ENCODE measurements around the gene CAMK1. TPM values are rescaled to one million over a fixed set of nuclear protein-coding genes. Genes with fewer than 3 reads are reported as not detected.
A peak's percentile ranks its signal among the peaks of the same experiment; 100 is the strongest.

Gene CAMK1
- total and polyA plus RNA-seq, 2 experiments from 2014 or later: 20.4 to 23.7 TPM

GRCh38 chr3:9786209-9786739 is 16.5 kb upstream of the CAMK1 start:
- no peak for DNase-seq (ENCODE audit: low read depth in 1 of 2, low spot score in 1 of 2)
- peaks cover 28% of the 10 kb centered on the region for H3K36me3 ChIP-seq
- no peak overlapping the region for H3K27ac ChIP-seq
- TF ChIP-seq, protein P1, sequence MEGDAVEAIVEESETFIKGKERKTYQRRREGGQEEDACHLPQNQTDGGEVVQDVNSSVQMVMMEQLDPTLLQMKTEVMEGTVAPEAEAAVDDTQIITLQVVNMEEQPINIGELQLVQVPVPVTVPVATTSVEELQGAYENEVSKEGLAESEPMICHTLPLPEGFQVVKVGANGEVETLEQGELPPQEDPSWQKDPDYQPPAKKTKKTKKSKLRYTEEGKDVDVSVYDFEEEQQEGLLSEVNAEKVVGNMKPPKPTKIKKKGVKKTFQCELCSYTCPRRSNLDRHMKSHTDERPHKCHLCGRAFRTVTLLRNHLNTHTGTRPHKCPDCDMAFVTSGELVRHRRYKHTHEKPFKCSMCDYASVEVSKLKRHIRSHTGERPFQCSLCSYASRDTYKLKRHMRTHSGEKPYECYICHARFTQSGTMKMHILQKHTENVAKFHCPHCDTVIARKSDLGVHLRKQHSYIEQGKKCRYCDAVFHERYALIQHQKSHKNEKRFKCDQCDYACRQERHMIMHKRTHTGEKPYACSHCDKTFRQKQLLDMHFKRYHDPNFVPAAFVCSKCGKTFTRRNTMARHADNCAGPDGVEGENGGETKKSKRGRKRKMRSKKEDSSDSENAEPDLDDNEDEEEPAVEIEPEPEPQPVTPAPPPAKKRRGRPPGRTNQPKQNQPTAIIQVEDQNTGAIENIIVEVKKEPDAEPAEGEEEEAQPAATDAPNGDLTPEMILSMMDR (IDR thresholded peaks at IDR 0.05; ENCODE audit: low read depth, low read length): no peak
- H3K27me3 ChIP-seq: no peaks in the 10 kb centered on the region
- no peaks in the 10 kb centered on the region for H3K9me3 ChIP-seq (ENCODE audit: low read depth)
- no peaks in the 10 kb centered on the region for H3K4me1 ChIP-seq (ENCODE audit: low read depth)
- H3K4me3 ChIP-seq: no peak overlapping the region

DNA sequence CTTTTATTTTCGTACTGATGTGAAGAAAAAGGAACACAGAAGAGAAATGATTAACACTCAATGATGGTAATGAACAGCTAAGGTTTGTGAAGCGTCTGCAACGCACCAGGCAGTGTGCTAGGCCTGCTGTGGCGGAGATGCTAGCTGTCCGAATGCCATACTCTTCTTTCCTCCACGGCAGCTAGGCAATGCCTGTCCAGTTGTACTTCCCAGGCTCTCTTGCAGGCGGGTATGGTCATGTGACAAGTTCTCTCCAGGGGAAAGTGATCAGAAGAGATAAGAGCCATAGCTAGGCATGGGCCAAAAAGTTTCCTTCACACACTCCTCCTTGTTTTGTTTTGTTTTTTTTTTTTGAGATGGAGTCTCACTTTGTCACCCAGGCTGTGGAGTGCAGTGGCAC is 15.9 kb upstream of the CAMK1 start:
- TF ChIP-seq, protein P1 (IDR thresholded peaks at IDR 0.05; ENCODE audit: low read depth, low read length): no peak
- no peaks in the 10 kb centered on the region for H3K9me3 ChIP-seq (ENCODE audit: low read depth)
- H3K4me1 ChIP-seq (ENCODE audit: low read depth): no peaks in the 10 kb centered on the region
- peak overlapping the region; percentile 1 for H3K27ac ChIP-seq
- H3K27me3 ChIP-seq: no peaks in the 10 kb centered on the region
- peaks cover 33% of the 10 kb centered on the region for H3K36me3 ChIP-seq
- H3K4me3 ChIP-seq: no peak overlapping the region
- peak in 1 of 2 donors; percentile 21 for DNase-seq (ENCODE audit: low read depth in 1 of 2, low spot score in 1 of 2)

- TF ChIP-seq, protein P1 (IDR thresholded peaks at IDR 0.05; ENCODE audit: low read depth, low read length): no peak
- H3K9me3 ChIP-seq (ENCODE audit: low read depth): no peaks in the 10 kb centered on the region
- peak in 1 of 2 donors; percentile 51 for DNase-seq (ENCODE audit: low read depth in 1 of 2, low spot score in 1 of 2)
- H3K4me3 ChIP-seq: no peak overlapping the region
- no peaks in the 10 kb centered on the region for H3K27me3 ChIP-seq
- H3K4me1 ChIP-seq (ENCODE audit: low read depth): no peaks in the 10 kb centered on the region
- peak overlapping the region; percentile 1 for H3K27ac ChIP-seq
- peaks cover 38% of the 10 kb centered on the region for H3K36me3 ChIP-seq
Observed at GRCh38 chr3:9784965-9785364, 15.2 kb upstream of the CAMK1 start.

- no peaks in the 10 kb centered on the region for H3K27me3 ChIP-seq
- H3K27ac ChIP-seq: no peak overlapping the region
- TF ChIP-seq, protein P1 (IDR thresholded peaks at IDR 0.05; ENCODE audit: low read depth, low read length): no peak
- DNase-seq (ENCODE audit: low read depth in 1 of 2, low spot score in 1 of 2): no peak
- H3K9me3 ChIP-seq (ENCODE audit: low read depth): no peaks in the 10 kb centered on the region
- H3K36me3 ChIP-seq: peaks cover 38% of the 10 kb centered on the region
- H3K4me3 ChIP-seq: no peak overlapping the region
- no peaks in the 10 kb centered on the region for H3K4me1 ChIP-seq (ENCODE audit: low read depth)
Observed at GRCh38 chr3:9783954-9784353, 14.2 kb upstream of the CAMK1 start.

GRCh38 chr3:9782770-9783169 is 13.0 kb upstream of the CAMK1 start:
- Histone ChIP-seq H3K27ac (no peak overlapping the region), H3K27me3 (no peaks in the 10 kb centered on the region), H3K36me3 (peaks cover 38% of the 10 kb centered on the region), H3K9me3 (ENCODE audit: low read depth) (no peaks in the 10 kb centered on the region), H3K4me1 (ENCODE audit: low read depth) (no peaks in the 10 kb centered on the region), H3K4me3 (no peak overlapping the region)
- DNase-seq (ENCODE audit: low read depth in 1 of 2, low spot score in 1 of 2): no peak
- TF ChIP-seq, protein P1 (IDR thresholded peaks at IDR 0.05; ENCODE audit: low read depth, low read length): no peak

All from cardiac muscle cell (in vitro differentiated cells and primary cell).